BLaER1 treated with 17β-estradiol and CSF1 and Interleukin-3, amounts not matched to agents 10 nM and 100 nM (cell line): Measurements from ENCODE around the gene CKS1B.
"Not testable (repeated sequence)": the region's sequence is repeated elsewhere in the genome, so short reads cannot be mapped to it uniquely, and the experiment has no call there.

Experiments
- H3K27ac ChIP-seq, 11 experiments: shearing (Covaris generic); formaldehyde crosslinking; 2 replicates each; pipeline ENCODE4 v1.8.1; 2022
- H3K27me3 ChIP-seq, 11 experiments: shearing (Covaris generic); formaldehyde crosslinking; 2 replicates each; pipeline ENCODE4 v1.8.1; 2022
- H3K36me3 ChIP-seq, 11 experiments: shearing (Covaris generic); formaldehyde crosslinking; 2 replicates each; pipeline ENCODE4 v1.8.1; 2022
- H3K4me1 ChIP-seq, 10 experiments: shearing (Covaris generic); formaldehyde crosslinking; 2 replicates each; pipeline ENCODE4 v1.8.1; 2022
- H3K4me2 ChIP-seq, 11 experiments: shearing (Covaris generic); formaldehyde crosslinking; 2 replicates each; pipeline ENCODE4 v1.8.1; 2022
- H3K4me3 ChIP-seq, 10 experiments: shearing (Covaris generic); formaldehyde crosslinking; 2 replicates each; pipeline ENCODE4 v1.8.1; 2022
- H3K9ac ChIP-seq, 11 experiments: shearing (Covaris generic); formaldehyde crosslinking; 2 replicates each; pipeline ENCODE4 v1.8.1; 2022
- H3K9me3 ChIP-seq, 11 experiments: shearing (Covaris generic); formaldehyde crosslinking; replicated peaks in 1 of 11; 2 replicates each; pipeline ENCODE4 v1.8.1; 2022
- H4K20me1 ChIP-seq, 11 experiments: shearing (Covaris generic); formaldehyde crosslinking; 2 replicates each; pipeline ENCODE4 v1.8.1; 2022
- Cebpa-rat ChIP-seq, 11 experiments: shearing (Covaris generic); IDR thresholded peaks; 2 replicates each; pipeline ENCODE4 v1.8.1; 2022

Gene CKS1B

GRCh38 chr1:154990276-154990675, 15.8 kb downstream of the CKS1B start:
- H3K4me1 ChIP-seq: peaks cover 34 to 68% (median 51%) of the 10 kb centered on the region in 10 experiments
- H3K36me3 ChIP-seq: peaks cover 49 to 72% (median 59%) of the 10 kb centered on the region in 11 experiments
- H3K9me3 ChIP-seq: no peaks in the 10 kb centered on the region
- peak overlapping the region in 1 of 11 experiments; percentile 31; a peak in 1 of 22 replicates for H3K9ac ChIP-seq
- peaks cover 0 to 52% (median 39%) of the 10 kb centered on the region in 11 experiments; a peak in 18 of 22 replicates for H4K20me1 ChIP-seq
- no peak overlapping the region for H3K4me2 ChIP-seq
- H3K27me3 ChIP-seq: no peaks in the 10 kb centered on the region
- no peak overlapping the region for H3K4me3 ChIP-seq
- no peak overlapping the region for H3K27ac ChIP-seq
- no peak for TF ChIP-seq Cebpa-rat (IDR thresholded peaks at IDR 0.05)

GRCh38 chr1:154992721-154993571, 18.5 kb downstream of the CKS1B start:
- H3K36me3 ChIP-seq: peaks cover 30 to 48% (median 38%) of the 10 kb centered on the region in 11 experiments
- peak overlapping the region in 5 of 11 experiments; percentile 20 to 48 (median 37); a peak in 9 of 22 replicates for H3K27ac ChIP-seq
- TF ChIP-seq Cebpa-rat (IDR thresholded peaks at IDR 0.05): no peak
- peaks cover 51 to 77% (median 68%) of the 10 kb centered on the region in 10 experiments for H3K4me1 ChIP-seq
- no peaks in the 10 kb centered on the region for H3K9me3 ChIP-seq
- peak overlapping the region; percentile 18 to 100 (median 50); a peak in 18 of 22 replicates for H3K4me2 ChIP-seq
- no peaks in the 10 kb centered on the region for H3K27me3 ChIP-seq
- H3K9ac ChIP-seq: peak overlapping the region in 5 of 11 experiments; percentile 18 to 44 (median 23); a peak in 6 of 22 replicates
- peaks cover 0 to 35% (median 29%) of the 10 kb centered on the region in 11 experiments; a peak in 18 of 22 replicates for H4K20me1 ChIP-seq
- H3K4me3 ChIP-seq: no peak overlapping the region

GRCh38 chr1:154993572-154994268, 19.2 kb downstream of the CKS1B start, which contains the start of gene LENEP:
TSS of gene LENEP (plus strand) at chr1:154993586. CDS start at chr1:154993608, 22 bp downstream.
- Histone ChIP-seq H4K20me1 (peaks cover 0 to 28% (median 21%) of the 10 kb centered on the region in 11 experiments; a peak in 18 of 22 replicates), H3K27ac (peak within 1 kb of the TSS in 7 of 11 experiments; percentile 20 to 48 (median 33); a peak in 13 of 22 replicates), H3K36me3 (peaks cover 22 to 40% (median 30%) of the 10 kb centered on the region in 11 experiments), H3K9ac (peak within 1 kb of the TSS in 6 of 11 experiments; percentile 3 to 44 (median 22); a peak in 7 of 22 replicates), H3K9me3 (no peaks in the 10 kb centered on the region), H3K27me3 (no peaks in the 10 kb centered on the region), H3K4me2 (peak within 1 kb of the TSS; percentile 42 to 100 (median 59)), H3K4me3 (no peak within 1 kb of the TSS), H3K4me1 (peaks cover 56 to 76% (median 67%) of the 10 kb centered on the region in 10 experiments)
- no peak for TF ChIP-seq Cebpa-rat (IDR thresholded peaks at IDR 0.05)

GRCh38 chr1:154994269-154994587, 19.7 kb downstream of the CKS1B start:
- no peaks in the 10 kb centered on the region for H3K27me3 ChIP-seq
- no peak overlapping the region for H3K4me3 ChIP-seq
- peak overlapping the region in 3 of 11 experiments; percentile 3 to 10 (median 3); a peak in 1 of 22 replicates for H3K9ac ChIP-seq
- H3K27ac ChIP-seq: peak overlapping the region in 6 of 11 experiments; percentile 6 to 48 (median 30); a peak in 10 of 22 replicates
- peak overlapping the region; percentile 42 to 100 (median 59) for H3K4me2 ChIP-seq
- H3K4me1 ChIP-seq: peaks cover 57 to 76% (median 69%) of the 10 kb centered on the region in 10 experiments
- no peaks in the 10 kb centered on the region for H3K9me3 ChIP-seq
- no peak for TF ChIP-seq Cebpa-rat (IDR thresholded peaks at IDR 0.05)
- peaks cover 0 to 23% (median 16%) of the 10 kb centered on the region in 11 experiments; a peak in 18 of 22 replicates for H4K20me1 ChIP-seq
- H3K36me3 ChIP-seq: peaks cover 17 to 35% (median 25%) of the 10 kb centered on the region in 11 experiments

- peaks cover 0 to 19% (median 12%) of the 10 kb centered on the region in 11 experiments; a peak in 17 of 22 replicates for H4K20me1 ChIP-seq
- H3K4me2 ChIP-seq: peak overlapping the region; percentile 42 to 100 (median 59)
- H3K27ac ChIP-seq: peak overlapping the region in 7 of 11 experiments; percentile 6 to 48 (median 33); a peak in 10 of 22 replicates
- no peaks in the 10 kb centered on the region for H3K9me3 ChIP-seq
- no peak for TF ChIP-seq Cebpa-rat (IDR thresholded peaks at IDR 0.05)
- peaks cover 13 to 32% (median 22%) of the 10 kb centered on the region in 11 experiments for H3K36me3 ChIP-seq
- no peak overlapping the region for H3K4me3 ChIP-seq
- H3K27me3 ChIP-seq: no peaks in the 10 kb centered on the region
- H3K4me1 ChIP-seq: peaks cover 60 to 76% (median 70%) of the 10 kb centered on the region in 10 experiments
- H3K9ac ChIP-seq: peak overlapping the region in 4 of 11 experiments; percentile 3 to 24 (median 6); a peak in 1 of 22 replicates
These were observed 20.1 kb downstream of the CKS1B start for GRCh38 chr1:154994591-154994990.

- H3K36me3 ChIP-seq: peaks cover 5 to 23% (median 13%) of the 10 kb centered on the region in 11 experiments
- 0 out of 22 replicates have a peak overlapping the region, but pooled peaks of 2 of the 11 experiments have one; percentile 3 to 24 for H3K9ac ChIP-seq
- peaks cover 0 to 10% (median 4%) of the 10 kb centered on the region in 11 experiments; a peak in 9 of 22 replicates for H4K20me1 ChIP-seq
- H3K27me3 ChIP-seq, H3K4me3 ChIP-seq, H3K9me3 ChIP-seq: not testable (repeated sequence)
- H3K4me1 ChIP-seq: peaks cover 67 to 81% (median 77%) of the 10 kb centered on the region in 10 experiments
- H3K27ac ChIP-seq: peak overlapping the region in 6 of 11 experiments; percentile 6 to 48 (median 30); a peak in 6 of 22 replicates
- H3K4me2 ChIP-seq: peak overlapping the region; percentile 42 to 100 (median 59); a peak in 20 of 22 replicates
These were observed 21.0 kb downstream of the CKS1B start for GRCh38 chr1:154995301-154995983.

GRCh38 chr1:154996966-154997701, 22.7 kb downstream of the CKS1B start:
- Histone ChIP-seq H3K4me2 (peak overlapping the region; percentile 53 to 100 (median 75)), H3K4me1 (peaks cover 67 to 87% (median 79%) of the 10 kb centered on the region in 10 experiments), H3K27me3 (no peaks in the 10 kb centered on the region), H3K9ac (peak overlapping the region in 4 of 11 experiments; percentile 19 to 30 (median 24); a peak in 4 of 22 replicates), H4K20me1 (peaks cover 0 to 9% (median 4%) of the 10 kb centered on the region in 11 experiments; a peak in 7 of 22 replicates), H3K4me3 (no peak overlapping the region; a peak in 1 of 20 replicates), H3K9me3 (no peaks in the 10 kb centered on the region), H3K36me3 (peaks cover 0 to 8% (median 0%) of the 10 kb centered on the region in 11 experiments; a peak in 5 of 22 replicates), H3K27ac (0 out of 22 replicates have a peak overlapping the region, but pooled peaks of 2 of the 11 experiments have one; percentile 13 to 27)
- TF ChIP-seq Cebpa-rat (IDR thresholded peaks at IDR 0.05): no peak
